Measurements from ENCODE around the gene RNU7-1. TPM values are rescaled to one million over a fixed set of nuclear protein-coding genes. Genes with fewer than 3 reads are reported as not detected.

RNU7-1 gene
- total and polyA plus RNA-seq, 2 of the 4 experiments (the other 2 are of a cell fraction), result not detected

DNA sequence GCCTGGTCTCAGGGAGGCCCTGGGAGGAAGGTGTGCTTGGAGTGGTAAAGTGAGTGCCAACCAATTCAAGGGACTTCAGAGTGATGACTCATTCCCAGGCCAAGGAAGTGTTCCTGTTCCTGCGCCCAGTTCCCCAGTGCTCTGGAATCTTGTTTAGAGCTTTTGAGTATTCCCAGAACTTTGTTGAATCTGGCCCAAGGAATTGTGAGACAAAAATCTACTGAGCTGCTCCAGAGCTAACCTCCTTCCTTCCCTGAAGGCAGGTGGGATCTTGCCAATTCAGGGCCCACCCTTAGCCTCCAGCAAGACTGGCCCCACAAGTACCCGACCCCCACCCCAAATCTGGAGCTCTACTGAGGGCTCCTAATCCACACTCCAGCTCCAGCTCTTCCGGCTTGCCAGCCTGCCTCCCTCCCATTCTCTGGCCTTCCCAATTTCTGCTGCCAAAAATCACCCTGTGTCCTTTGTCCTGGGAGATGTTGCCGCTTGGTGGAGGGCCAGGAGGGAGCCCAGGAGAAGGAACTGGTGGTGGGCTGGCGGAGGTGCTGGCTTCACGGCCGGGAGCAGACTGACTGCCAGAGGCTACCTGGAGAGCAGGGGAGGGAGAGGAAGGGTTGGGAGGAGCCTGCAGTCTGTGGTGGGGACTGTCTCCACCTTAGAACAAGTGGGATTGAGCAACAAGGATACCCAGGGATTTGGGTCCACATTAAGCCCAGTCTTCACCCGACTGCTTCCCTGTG lies 17.9 kb upstream of the RNU7-1 start:
- Histone ChIP-seq H3K79me1 (ENCODE audit: low read depth in 1 of 2, low read length in 2 of 2) (peaks cover 11 to 33% of the 10 kb centered on the region in 2 experiments; a peak in 3 of 4 replicates), H3K56ac (ENCODE audit: extremely low read depth, insufficient read depth, low read length) (peak overlapping the region; percentile 25), H4K91ac (ENCODE audit: insufficient read depth, low read depth, low read length) (peak overlapping the region; percentile 92), H2AK9ac (replicated peaks; ENCODE audit: low read depth, low read length, poor library complexity) (peak overlapping the region; percentile 98), H3K4me3 (ENCODE audit: insufficient read depth, low read depth, low read length) (peak overlapping the region; percentile 25), H3K4me1 (ENCODE audit: control insufficient read depth, insufficient read depth, low read length) (peaks cover 25% of the 10 kb centered on the region), H3K9ac (ENCODE audit: low read depth, low read length) (peak overlapping the region; percentile 96), H3K27ac (ENCODE audit: insufficient read depth, low read length) (peak overlapping the region; percentile 93), H2BK15ac (ENCODE audit: low read depth, low read length) (peak overlapping the region; percentile 59; the same call in 2 of the 3 replicates), H3K27me3 (ENCODE audit: control insufficient read depth, insufficient read depth, low read length) (no peaks in the 10 kb centered on the region), H2BK20ac (ENCODE audit: low read depth, low read length) (peak overlapping the region; percentile 57), H2BK5ac (ENCODE audit: low read depth, low read length, poor library complexity, severe bottlenecking) (peak overlapping the region; percentile 89), H3K9me1 (ENCODE audit: insufficient read depth, low read length) (0 out of 2 replicates have a peak, but pooled peaks cover 3% of the 10 kb centered on the region), H4K8ac (ENCODE audit: low read depth in 2 of 2, low read length in 2 of 2) (peak overlapping the region; percentile 61 to 94), H3K36me3 (ENCODE audit: control insufficient read depth, insufficient read depth, low read length) (peaks cover 26% of the 10 kb centered on the region), H2AFZ (replicated peaks; ENCODE audit: low read length, poor library complexity) (peak overlapping the region; percentile 90), H2AK5ac (ENCODE audit: low read depth, low read length) (peak overlapping the region; percentile 97), H2BK120ac (ENCODE audit: low read depth, low read length) (peak overlapping the region; percentile 85), H3K18ac (ENCODE audit: low read depth, low read length) (peak overlapping the region; percentile 35), H3K23ac (ENCODE audit: low read depth, low read length) (peak overlapping the region; percentile 98), H3K4ac (ENCODE audit: low read depth, low read length) (peak overlapping the region; percentile 98), H4K20me1 (ENCODE audit: insufficient read depth, low read length) (peaks cover 20% of the 10 kb centered on the region), H4K5ac (ENCODE audit: low read depth, low read length) (peak overlapping the region; percentile 43), H3K9me3 (ENCODE audit: control insufficient read depth, insufficient read depth, low read length) (no peaks in the 10 kb centered on the region), H3K4me2 (ENCODE audit: low read depth, low read length) (peak overlapping the region; percentile 85), H3K14ac (replicated peaks; ENCODE audit: low read depth, low read length) (peak overlapping the region; percentile 96)
- BruUV-seq (replicated peaks), result no TSS peak
- ChIA-PET POLR2A (ENCODE audit: unreplicated experiment) (interaction anchor here (0.6 to 2.2 kb wide), 6 partner anchors 12 to 184 kb away, joined by 3 to 11 read pairs (median 3); partner anchors contain the start of genes C12orf57, C1RL, LRRC23 and RNU7-1), CTCF (interaction anchor here (0.7 to 1.4 kb wide), 6 partner anchors 35 to 187 kb away, joined by 3 to 5 read pairs (median 3); partner anchors contain the start of gene SPSB2)
- intact Hi-C loops (cut with micrococcal nuclease) (loop anchor here (2.0 kb wide), 1 partner anchor 53 kb away; the partner anchor contains the start of gene SPSB2), in situ Hi-C loops (cut with MboI; ENCODE audit: low sequenced_read_pairs) (no loop called here), dilution Hi-C loops (cut with HindIII; ENCODE audit: low sequenced_read_pairs, unreplicated experiment) (no loop called here)
- TF ChIP-seq CHD1 (IDR thresholded peaks at IDR 0.05; ENCODE audit: low read depth, low read length) (no peak), MAZ (IDR thresholded peaks at IDR 0.05; ENCODE audit: borderline replicate concordance, low read depth, low read length) (peak; percentile 78; the same call in 1 of the 2 replicates), BHLHE40 (IDR thresholded peaks at IDR 0.05; ENCODE audit: low read depth, low read length) (no peak; the same call in 1 of the 2 replicates), FOS (IDR thresholded peaks at IDR 0.05; ENCODE audit: low read depth, low read length) (peak; percentile 86), RCOR1 (IDR thresholded peaks at IDR 0.05; ENCODE audit: insufficient replicate concordance, low read length) (no peak), CEBPB (IDR thresholded peaks at IDR 0.05; ENCODE audit: low read depth, low read length) (peak; percentile 50; the same call in 1 of the 2 replicates)
- peak; percentile 90 for DNase-seq
- ATAC-seq (ENCODE audit: low read depth), result peak; percentile 28
- WGBS, 2 experiments (ENCODE audit: extremely low coverage in 2 of 2, insufficient read length in 1 of 2), result 0% methylated on average over 1 of the region's 8 CpGs; no CpG with 5 or more reads in 1 of the 2 experiments

Data from IMR-90 (cell line).